DMS153 treated with DMSO at 0.1 percent for 48 hours (cell line): ENCODE measurements around the gene RAP1A.

Source experiments
- DNase-seq: peaks from one replicate; lab custom pipeline; 2025; ENCODE audit not compliant: unreplicated experiment; lab: John Stamatoyannopoulos, UW

The RAP1A gene

DNA sequence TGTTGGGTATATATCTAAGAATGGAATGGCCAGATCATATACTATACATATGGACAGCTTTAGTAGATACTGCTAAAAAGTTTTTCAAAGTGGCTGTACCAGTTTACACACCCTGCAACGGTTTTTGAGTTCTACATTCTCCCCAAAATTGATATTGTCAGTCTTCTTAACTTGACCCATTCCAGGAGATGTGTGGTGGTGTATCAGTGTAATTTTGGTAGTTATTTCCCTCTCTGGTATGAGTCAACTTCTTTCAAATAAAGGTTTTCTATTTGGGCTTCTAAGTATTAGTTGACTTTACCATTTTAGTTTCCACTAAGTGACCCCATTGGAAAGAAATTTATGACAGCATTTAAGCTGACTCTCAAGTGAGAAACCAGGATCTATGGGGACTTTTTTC, 90.4 kb downstream of the RAP1A start:
- DNase-seq: no peak

DNA sequence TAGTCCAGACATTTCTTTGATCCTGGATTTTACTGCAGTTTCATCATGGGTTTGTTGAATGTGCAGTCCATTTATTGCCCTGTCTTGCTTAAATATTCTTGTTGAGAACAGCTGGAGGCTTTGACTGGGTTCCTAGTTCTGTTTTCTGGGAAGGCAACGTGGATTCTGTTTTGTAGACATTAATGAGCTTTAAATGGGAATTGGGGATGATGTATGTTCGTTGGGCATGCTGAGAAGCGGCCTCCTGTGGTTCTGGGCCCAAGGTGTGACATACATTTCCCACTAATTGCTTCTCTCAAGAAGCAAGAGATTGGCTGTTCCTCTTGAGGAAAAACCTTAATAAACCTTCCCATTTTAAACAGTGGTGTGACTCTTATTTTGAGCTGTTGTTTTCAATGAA, 96.7 kb downstream of the RAP1A start:
- DNase-seq: no peak

DNA sequence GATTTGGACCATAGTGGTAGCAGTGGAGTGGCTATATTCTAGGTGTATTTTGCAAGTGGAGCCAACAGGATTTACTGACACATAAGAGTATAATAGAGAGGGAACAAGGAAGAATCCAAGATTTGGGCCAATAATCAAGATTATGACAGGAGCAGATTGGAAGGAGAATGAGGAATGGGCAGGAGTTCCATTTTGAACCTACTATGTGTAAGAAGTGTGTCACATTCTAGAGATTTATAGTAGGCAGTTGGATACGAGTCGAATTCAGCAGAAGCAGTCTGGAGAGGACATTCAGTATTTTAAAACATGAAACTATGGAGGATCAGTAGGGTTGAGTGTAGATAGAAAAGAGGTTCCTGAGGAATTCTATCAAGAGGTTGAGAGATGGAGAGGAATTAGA, 97.9 kb downstream of the RAP1A start:
- no peak for DNase-seq

DNA sequence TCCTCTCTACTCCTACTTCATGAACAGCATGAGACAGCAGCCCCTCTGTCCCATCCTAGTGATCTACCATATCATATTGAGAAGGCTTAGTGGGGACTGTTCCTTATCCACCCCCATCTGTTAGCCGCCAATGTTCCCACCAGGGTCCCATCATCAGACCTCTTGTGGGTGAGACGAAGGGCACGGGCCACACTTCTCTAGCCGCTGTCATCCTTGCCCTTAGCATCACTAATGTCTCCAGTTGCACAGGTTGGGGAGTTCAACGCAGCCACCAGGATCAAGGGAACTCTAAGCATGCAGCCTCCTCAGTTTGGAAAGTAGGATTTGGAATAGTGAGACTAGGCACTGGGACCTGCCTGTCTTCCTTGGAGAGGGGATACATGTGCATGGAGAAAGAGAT, 99.5 kb downstream of the RAP1A start:
- DNase-seq: no peak

DNA sequence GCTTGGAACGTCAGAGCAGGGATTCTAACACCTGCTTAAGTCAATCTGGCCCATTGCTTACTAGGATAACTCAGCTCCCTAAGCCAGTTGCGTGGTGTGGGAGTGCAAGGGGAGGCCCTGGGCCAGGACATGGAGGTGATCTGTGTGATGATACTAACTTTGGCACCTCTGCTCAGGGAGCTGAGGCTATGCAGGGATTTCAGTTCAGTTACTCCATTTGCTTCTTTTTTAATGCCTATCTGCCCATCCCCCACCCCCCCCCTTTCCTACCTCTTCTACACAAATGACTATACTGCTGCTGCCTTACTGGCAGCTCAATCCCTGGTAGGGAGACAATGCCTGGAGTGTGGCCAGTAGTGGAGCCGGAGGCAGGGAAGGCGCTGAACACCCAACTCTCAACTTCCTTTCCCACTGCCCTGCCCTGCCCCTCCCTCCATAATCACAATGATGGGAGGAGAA, 100.1 kb downstream of the RAP1A start:
- DNase-seq: no peak

DNA sequence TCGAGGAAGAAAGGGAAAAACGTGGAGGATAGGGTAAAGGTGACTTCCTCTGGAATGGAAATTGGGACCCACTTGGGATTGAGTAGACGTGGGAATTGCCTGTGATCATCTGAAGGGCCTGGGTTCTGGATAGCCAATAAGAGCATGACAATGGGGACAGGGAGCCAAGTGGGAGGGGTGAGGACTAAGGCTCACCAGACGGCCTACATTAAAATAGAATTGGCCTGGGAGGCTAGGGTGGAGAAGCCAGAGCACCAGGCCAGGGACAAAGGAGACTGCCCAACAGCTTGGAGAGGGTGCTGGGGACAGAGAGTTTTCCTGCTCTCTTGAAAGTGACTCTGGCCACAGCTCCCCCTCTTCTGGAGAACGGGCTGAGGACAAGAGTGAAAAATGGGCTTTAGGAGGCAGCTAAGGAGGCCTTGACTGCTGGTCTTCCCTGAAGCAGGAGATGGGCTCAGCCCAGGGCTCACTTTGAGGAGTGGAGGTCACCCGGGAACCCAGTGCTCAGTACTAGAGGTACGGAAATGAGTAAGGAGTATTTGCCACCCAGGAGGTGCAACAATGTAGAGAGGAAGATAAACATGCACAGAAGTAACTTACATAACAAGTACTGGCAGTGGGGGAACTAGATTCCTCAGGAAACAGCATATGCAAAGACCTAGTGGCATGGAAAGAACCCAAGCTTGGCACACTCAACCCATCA, 100.8 kb downstream of the RAP1A start:
- no peak for DNase-seq

DNA sequence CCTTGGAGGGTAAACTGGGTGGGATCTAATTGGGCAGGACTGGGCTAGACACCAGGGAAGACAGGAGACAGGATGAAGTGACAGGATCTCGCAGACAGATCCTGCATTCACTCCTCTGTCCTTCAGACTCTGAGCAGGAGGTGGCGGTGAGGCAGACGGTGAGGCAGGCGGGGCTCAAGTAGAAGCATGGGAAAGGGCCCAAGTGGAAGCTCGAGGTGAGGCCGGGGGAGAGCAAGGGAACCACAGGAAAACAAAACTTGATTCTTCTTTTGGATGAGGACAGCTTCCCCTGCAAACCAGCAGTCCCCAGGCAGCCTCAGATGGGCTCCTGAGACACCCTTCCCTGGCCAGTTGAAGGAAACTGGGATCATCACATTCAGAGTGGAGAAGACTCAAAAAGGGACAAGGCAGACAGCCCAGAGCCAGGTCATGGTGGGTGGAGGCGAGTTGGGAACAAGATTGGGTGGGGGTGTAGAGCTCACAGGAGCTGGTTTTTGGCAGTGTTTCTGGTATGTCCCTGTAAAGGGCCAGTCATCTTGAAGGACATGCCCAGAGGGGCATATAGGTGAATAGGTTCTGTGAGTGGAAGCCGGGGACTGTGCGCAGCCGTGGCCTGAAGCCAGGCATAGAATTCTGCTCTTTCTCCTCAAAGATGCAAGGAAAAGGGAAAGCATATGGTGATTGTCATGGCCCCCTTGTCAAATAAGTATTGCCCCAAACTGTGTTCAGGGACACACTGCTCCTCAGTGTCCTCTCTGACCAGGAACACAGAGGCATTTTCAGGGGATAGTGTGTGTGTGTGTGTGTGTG, 101.6 kb downstream of the RAP1A start:
- DNase-seq: no peak

DNA sequence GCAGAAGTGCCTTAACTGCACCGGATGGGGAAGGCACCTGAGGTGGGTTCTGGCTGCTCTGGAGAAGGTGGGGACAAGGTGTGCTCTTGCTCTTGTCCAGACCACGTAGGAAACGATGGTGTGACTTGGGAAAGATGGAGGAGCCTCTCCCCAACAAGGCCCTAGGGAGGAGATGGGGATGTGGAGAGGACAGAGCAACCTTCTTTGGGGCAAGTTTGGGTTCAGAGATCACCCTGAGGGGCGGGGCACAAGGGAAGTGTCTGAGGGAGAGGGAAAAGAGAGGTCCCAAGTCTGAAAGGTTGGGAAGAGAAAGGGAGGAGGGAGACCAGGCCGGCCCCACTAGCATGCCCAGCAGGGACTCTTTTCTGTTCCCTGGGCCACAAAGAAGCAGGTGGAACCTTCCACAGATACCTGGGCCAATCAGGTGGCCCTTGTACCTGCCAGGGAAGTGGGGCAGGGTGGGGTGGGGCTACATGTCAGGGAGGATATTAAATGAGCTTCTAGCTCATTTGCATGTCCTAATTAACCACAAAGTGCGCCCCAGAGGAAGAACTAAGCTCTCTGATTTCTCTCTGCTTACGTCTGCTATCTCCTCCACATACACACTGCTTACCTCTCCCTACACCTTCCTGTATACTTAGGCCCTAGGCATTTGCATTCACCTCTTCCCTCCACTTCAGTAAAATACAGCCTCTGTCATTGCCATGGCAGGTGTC, 103.7 kb downstream of the RAP1A start:
- DNase-seq: no peak

DNA sequence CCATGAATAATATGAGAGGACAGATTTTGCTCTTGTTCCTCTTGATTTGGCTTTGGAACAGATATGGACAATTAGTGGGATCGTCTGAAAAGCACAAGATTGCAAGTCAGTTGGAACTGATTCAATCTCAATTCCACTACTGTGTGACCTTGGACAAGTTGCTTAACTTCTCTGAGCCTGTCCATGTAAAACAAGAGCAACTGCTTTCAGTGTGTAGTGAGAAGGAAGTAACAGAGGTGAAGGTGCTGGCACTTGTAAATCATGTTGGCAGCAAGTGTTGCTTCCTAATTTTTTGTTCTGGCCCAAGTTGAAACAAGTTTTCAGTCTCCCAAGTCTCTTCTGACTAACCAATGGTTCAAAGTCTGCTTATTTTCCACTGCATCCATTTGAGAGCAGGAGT, 104.3 kb downstream of the RAP1A start:
- DNase-seq: no peak

DNA sequence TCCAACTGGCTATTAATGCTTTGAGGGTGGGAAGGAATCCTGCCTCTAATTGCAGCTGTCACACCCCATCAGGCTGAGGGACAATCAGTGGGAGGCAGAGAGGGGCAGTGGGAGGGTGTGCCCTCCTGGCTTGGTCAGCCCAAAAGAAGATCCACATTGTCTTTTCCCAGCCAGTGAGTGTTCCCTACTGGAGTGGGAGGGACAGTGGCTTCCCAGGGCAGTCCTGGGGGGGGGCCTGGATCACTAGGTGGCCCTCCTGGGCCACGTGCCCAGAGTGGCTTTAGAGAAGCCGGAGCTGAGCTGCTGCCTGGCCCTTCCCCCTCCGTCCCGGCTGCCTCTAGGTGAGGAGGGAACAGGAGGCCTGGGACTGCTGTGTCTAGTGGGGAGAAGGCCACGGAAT, 105.6 kb downstream of the RAP1A start:
- no peak for DNase-seq

DNA sequence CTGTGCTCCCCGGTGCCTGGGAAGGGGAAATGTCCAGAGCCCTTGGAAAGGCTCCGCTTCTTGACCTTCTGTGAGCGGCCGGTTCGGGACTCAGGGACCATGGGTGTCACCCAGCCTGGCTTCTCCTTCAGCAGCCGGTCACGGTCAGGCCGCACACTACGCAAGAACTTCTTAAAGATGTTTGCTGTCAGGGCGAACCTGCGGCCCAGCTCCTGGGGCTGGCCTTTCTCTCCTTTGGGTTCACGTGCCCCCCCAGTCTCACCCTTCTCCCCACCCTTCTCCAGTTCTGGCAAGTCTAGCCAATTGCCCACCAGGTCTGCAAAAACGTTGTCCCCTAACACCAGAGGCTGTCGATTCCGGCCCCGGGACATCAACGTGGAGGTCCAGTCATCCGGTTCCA, 107.5 kb downstream of the RAP1A start:
- DNase-seq: no peak

DNA sequence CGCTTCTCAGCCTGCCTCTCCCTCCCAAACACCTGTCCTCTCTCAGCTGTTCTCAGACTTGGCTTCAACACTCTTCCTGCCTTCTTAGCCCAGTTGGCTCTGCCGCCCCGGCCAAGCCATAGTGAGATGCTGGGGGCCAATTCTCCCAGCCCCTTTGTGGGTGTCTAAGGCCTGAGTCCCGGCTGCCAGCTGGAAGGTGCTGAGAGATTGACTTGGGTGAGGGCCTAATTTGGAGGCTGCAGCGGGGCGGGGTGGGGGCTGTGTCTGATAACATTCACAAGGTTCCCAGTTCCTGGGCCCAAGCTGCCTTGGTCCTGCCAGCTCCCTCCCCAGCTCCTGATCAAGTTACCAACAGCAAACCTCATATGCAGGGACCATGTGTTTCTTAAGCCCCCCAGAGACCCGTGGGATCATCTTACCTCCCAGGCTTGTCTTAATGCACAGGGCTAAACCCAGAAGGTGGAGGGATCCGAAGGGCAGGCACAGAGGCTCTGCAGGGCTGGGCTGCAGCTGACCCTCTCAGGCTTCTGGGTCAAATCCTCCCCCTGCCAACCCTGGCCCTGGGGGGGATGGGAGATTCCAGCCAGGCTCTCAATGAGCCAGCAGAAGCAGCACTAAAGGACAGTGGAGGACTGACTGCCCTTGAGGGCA, 109.8 kb downstream of the RAP1A start:
- no peak for DNase-seq

DNA sequence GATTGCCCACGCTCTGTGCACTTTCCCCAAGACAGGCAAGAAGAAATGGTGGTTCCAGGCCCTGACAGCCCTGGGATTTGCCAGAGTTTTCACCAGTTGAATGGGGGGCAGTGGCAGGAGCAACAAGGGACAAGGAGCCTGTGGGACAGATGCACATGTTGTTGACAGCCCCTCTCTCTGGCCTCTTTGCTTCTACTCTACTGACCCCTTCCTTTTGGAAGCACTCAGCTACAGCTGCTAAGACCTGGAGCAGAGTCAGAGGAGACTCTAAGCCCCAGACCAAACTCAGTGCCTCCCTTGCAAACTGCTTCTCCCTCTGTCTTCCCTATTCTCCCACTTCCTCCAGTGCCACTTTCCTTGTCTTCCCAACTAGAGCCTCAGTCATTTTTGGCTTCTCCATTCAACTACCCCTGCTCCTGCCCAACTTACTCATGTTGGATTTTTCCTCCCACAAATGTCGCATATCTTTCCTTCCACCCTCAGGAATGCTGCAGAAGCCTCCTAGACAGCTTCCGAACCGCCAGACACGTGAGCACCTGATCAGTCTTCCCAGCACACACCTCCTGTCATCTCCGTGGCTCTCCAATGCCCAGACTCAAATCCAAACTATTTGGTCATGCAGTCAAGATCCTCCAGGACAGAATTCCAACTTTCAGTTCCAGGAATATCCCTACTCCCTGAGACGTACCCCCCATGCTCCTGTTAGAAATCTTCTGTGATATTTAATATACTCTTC, 110.5 kb downstream of the RAP1A start:
- no peak for DNase-seq

DNA sequence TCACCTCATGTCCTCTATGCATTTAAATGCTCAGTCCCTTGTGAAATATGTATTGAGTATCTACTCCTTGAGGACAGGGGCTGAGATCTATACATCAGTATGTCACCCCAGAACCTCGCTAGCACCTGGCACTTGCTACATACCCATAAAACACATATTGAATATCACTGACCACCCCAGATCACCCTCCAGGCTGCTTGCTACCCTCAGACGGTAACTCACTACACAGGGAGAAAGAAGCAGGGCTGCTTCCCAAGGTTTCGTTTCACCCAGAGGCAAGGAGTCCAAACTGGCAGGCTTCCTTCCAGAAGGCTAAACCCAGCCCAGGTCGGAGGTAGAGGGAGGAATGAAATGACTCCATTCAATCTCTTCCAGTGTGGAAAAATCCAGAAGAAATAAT, 111.1 kb downstream of the RAP1A start:
- DNase-seq: no peak

DNA sequence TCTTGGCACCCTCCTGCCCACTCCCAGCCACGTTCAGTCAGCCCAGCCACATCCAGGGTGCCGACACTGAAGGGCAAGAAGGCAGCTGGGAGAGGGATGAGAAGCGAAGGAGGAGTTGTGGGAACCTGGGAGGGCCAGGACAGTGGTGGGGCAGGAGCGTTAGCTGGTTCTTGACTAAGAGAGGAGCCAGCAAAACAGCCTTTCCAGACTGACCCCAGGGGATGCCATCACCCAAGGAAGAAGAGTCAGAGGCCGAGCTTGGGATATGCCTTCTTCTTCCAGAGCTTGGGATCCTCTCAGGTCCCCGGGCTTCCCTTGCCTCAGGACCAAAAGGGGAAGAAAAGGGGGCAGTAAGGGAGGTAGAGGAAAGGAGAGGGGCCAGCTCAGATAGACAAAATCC, 112.4 kb downstream of the RAP1A start:
- no peak for DNase-seq

DNA sequence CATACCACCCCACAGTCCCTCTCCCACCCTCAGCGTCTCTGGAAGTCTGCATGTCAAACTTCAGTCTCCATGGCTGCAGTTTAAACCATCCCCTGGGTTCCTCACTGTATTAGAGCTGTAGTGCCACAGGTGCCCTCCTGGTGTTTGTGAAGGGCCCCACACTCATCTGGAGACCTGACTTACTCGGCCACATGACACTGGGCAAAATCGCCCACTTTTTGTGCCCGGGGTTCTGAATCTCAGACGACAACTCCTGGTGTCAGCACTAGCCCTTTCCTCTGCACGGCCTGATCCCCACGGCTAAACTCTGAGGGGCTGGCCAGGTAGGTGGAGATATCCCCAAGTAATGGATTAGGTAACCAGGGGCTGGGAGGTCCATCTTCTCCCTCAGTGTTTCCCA, 113.1 kb downstream of the RAP1A start:
- DNase-seq: no peak

DNA sequence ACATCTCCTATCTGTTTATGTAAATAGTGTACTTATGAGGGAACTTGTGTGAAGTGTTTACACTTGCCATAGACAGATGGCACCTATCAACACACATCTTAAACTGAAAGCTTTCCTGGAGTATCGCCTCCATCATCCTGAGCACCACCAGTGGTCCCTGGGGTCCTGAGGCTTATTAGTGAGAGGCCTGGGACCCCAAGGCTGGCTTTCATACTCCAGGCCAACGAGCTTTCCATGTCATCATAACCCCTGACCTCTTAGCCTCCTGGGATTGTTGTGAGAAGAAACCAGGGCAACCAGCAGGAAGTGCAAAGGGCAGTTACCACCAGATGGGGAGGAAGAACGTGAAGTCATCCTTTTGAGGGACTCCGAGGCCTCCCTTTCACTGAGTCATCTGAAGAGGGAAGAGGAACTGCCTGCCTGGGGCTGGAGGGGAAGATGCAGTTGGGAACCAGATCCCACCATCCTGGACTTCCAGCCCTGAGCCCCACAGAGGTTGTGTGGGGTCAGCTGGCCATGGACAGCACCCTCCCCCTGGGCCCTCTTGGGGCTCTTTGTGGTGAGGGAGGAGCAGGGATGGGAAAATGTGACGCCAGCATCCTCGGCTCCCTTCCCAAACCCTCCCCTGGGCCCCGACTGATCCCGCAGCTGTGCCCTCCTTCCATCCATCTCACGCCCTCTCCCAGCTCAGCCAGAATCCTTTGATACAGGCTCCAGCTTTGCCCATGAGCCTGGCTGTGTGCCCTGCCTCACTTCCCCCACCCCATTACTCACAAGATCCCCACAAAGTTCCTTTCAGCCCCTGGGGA, 113.8 kb downstream of the RAP1A start:
- no peak for DNase-seq

DNA sequence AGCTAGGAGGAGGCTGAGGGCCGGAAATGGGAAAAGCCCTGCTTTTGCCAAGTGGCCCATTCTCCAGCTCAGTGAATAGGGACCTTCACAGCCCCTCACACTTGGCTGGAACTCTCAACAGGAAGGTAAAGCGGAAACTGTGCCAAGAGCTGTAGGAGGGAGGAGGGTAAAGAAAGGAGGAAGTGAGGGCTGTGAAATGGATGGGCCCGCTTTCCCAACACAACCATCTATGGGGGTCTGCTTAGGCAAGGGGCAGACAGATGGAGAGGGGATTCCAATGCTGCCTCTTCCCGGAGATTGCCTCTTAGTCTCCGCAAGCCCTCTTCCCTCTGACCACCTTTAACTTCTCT, 114.4 kb downstream of the RAP1A start:
- no peak for DNase-seq

DNA sequence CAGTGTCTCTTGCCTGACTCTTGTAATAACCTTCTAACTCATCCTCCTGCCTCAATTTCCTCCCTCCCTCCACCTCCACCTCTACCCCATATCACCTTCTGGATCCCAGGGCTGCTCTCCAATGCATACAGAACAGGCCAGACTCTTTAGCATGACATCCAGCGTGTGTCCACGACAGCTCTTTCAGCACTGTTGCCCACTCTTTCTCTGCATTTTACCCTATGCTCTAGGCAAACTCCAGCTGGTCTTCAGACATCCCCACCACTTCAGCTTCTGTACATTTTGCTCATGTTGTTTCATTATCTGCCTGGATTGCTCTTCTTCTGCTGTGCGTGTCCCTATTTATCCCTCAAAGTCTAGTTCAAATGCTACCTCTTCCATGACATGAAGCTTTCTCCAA, 114.8 kb downstream of the RAP1A start:
- no peak for DNase-seq

DNA sequence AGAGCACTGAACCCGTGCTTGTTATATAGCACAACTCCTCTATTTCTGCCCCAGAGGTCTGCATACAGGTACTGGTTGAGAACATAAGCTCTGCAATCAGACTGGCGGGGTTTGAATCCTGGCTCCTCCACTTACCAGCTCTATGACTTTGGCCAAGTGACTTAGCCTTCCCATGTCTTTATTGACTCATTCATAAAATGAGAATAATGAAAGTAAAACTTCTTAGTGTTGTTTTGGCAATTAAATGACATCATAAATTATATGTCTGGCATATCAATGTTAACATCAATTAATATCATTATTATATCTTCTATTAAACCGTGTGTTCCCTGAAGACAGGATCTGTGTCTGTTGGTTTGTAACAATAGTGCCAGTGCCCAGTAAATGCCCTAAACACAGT, 115.3 kb downstream of the RAP1A start:
- DNase-seq: no peak
